ENCODE data around the gene ARL2.

ARL2 gene

DNA sequence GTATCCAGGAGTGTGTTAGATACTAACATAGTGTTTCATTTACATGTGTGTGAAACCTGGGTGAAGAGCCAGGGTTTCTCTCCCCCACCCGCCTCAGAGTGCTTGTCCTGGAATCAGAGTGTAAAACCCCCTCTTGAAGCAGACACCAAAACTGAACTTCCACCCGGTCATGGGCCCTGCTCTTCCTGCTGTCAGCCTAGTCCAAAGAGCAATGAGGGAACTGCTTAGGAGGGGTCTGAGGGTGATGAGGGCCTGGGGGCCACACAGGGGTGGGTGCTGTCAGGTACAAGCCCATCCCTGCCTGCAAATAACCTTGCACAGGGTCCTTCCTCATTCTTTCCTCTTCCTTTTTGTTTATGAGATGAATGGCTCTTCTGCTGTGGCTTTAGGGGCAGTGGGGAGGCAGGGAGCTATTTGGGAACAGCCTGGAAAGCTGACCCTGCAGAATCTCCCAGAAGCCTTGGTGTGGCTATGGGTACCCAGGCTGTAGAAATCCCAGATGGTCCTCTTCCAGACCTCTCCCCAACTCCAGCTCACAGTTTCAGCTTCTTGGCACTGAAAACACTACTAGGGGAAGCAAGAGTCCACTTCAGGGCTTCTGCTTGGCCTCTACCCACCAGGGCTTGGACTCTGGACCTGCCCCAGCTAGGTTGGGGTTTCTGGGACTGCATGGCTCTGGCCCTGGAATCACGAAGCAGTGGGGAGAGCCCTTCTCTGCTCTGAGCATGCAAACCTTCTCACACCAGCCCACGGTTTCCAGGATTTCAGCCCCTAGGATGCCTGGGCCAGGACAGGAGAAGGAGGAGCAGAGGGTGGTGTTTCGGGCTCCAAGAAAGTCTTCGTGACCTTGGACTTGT lies 25.7 kb upstream of the ARL2 start:
- Histone ChIP-seq H3K27ac (no peak overlapping the region), H3K4me3 (no peak overlapping the region), H3K9me3 (ENCODE audit: low read depth, low read length) (no peaks in the 10 kb centered on the region), H3K36me3 (ENCODE audit: insufficient read depth, low read length) (no peaks in the 10 kb centered on the region), H3K9ac (ENCODE audit: insufficient read length) (no peak overlapping the region)
- DNase-seq (ENCODE audit: low read depth, low spot score), result no peak
- no peak for TF ChIP-seq FOXP2 (optimal IDR thresholded peaks at IDR 0.05; ENCODE audit: control extremely low read depth, extremely low read length, insufficient read depth)
- no peak for TF ChIP-seq POLR2AphosphoS5 (IDR thresholded peaks at IDR 0.05; ENCODE audit: borderline replicate concordance, low read depth, low read length)
- no peak for TF ChIP-seq EZH2 (IDR thresholded peaks at IDR 0.05)

DNA sequence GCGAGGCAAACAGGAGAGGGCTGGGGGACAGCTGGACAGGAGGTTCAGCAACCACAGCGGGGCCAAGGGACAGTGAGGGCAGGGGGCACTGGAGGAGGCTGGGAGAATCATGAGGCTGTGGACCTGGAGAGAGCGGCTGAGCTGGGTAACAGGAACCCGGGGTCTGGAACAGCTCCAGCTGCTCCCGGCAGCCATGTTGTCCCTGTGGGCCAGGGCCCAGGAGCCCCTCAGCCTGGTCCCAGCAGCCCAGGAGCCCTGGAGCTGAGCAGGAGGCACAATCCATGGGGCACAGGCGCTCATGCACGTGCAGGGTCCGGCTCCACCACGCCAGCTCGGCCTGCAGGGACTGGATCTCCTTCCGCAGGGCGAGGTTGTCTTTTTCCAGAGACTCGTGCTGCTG lies 24.5 kb upstream of the ARL2 start:
- TF ChIP-seq EZH2 (IDR thresholded peaks at IDR 0.05) (no peak), FOXP2 (optimal IDR thresholded peaks at IDR 0.05; ENCODE audit: control extremely low read depth, extremely low read length, insufficient read depth) (no peak), POLR2AphosphoS5 (IDR thresholded peaks at IDR 0.05; ENCODE audit: borderline replicate concordance, low read depth, low read length) (no peak)
- Histone ChIP-seq H3K4me3 (no peak overlapping the region), H3K36me3 (ENCODE audit: insufficient read depth, low read length) (no peaks in the 10 kb centered on the region), H3K9ac (ENCODE audit: insufficient read length) (no peak overlapping the region), H3K9me3 (ENCODE audit: low read depth, low read length) (no peaks in the 10 kb centered on the region), H3K27ac (no peak overlapping the region)
- no peak for DNase-seq (ENCODE audit: low read depth, low spot score)

DNA sequence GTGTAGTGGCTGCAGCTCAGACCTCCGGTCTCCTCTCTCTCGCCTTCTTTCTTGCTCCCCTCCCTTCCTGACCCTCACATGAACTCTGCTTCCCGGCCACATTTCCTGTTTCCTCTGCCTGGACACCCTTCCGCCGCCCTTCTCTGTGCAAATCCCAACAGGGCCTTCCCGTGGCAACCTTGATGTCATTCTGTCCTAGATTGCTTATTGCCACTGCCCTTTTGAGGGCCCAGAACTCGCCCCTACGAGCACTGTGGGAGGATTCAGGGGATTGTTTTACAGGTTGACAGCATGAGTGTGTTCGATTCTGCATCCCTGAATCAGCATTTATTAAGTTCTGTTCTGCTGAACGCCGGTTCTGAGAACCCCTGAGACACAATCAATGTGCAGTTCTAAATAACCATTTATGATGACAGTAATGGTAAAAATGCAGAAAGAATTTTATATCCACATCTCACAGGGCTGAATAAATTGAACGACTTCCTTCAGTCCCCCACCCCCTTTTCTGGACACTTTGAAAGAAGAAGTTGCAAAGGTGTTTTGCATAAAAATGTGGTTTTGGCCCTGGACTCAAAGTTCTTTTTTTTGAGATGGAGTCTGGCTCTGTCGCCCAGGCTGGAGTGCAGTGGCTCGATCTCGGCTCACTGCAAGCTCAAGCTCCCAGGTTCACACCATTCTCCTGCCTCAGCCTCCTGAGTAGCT lies 23.6 kb upstream of the ARL2 start:
- no peaks in the 10 kb centered on the region for H3K36me3 ChIP-seq (ENCODE audit: insufficient read depth, low read length)
- H3K9ac ChIP-seq (ENCODE audit: insufficient read length), result no peak overlapping the region
- no peak overlapping the region for H3K4me3 ChIP-seq
- TF ChIP-seq FOXP2 (optimal IDR thresholded peaks at IDR 0.05; ENCODE audit: control extremely low read depth, extremely low read length, insufficient read depth) (no peak), EZH2 (IDR thresholded peaks at IDR 0.05) (no peak), POLR2AphosphoS5 (IDR thresholded peaks at IDR 0.05; ENCODE audit: borderline replicate concordance, low read depth, low read length) (no peak)
- no peak for DNase-seq (ENCODE audit: low read depth, low spot score)
- no peak overlapping the region for H3K27ac ChIP-seq
- H3K9me3 ChIP-seq (ENCODE audit: low read depth, low read length), result no peaks in the 10 kb centered on the region

DNA sequence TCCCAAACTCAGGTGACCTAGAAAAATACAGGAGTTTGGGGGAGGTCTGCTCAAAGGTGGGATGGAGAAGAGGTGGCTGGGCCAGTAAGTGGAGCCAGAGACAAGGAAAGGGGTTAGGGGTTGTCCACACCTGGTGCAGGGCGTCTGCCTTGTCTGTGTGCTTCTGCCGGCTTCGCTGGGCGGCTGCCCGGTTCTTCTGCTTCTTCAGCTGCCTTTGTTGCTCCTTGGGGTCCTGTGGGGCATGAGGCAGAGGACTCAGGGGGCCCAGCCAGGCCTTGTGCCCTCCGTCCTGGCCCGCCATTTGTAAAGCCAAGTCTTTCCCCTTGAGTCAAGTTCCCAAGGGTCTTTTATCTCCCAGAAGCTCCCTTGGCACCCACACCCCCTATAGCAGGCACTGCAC lies 19.6 kb upstream of the ARL2 start:
- Histone ChIP-seq H3K36me3 (ENCODE audit: insufficient read depth, low read length) (no peaks in the 10 kb centered on the region), H3K9me3 (ENCODE audit: low read depth, low read length) (no peaks in the 10 kb centered on the region), H3K4me3 (no peak overlapping the region), H3K9ac (ENCODE audit: insufficient read length) (no peak overlapping the region), H3K27ac (no peak overlapping the region)
- no peak for TF ChIP-seq POLR2AphosphoS5 (IDR thresholded peaks at IDR 0.05; ENCODE audit: borderline replicate concordance, low read depth, low read length)
- TF ChIP-seq EZH2 (IDR thresholded peaks at IDR 0.05), result no peak
- no peak for TF ChIP-seq FOXP2 (optimal IDR thresholded peaks at IDR 0.05; ENCODE audit: control extremely low read depth, extremely low read length, insufficient read depth)
- DNase-seq (ENCODE audit: low read depth, low spot score), result no peak

DNA sequence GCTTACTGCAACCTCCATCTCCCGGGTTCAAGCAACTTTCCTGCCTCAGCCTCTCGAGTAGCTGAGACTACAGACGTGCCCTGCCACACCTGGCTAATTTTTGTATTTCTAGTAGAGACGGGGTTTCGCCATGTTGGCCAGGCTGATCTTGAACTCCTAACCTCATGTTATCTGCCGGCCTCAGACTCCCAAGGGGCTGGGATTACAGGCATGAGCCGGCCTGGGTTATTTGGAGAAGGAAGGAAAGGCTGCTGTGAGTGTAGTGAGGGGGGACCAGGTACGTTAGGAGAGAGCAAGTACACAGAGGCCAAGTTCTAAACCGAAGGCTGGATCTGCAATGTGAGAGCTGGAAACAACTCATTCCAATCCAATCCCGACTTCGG lies 17.6 kb upstream of the ARL2 start:
- Histone ChIP-seq H3K9ac (ENCODE audit: insufficient read length) (no peak overlapping the region), H3K36me3 (ENCODE audit: insufficient read depth, low read length) (no peaks in the 10 kb centered on the region), H3K9me3 (ENCODE audit: low read depth, low read length) (no peaks in the 10 kb centered on the region), H3K4me3 (no peak overlapping the region), H3K27ac (no peak overlapping the region)
- DNase-seq (ENCODE audit: low read depth, low spot score), result no peak
- no peak for TF ChIP-seq FOXP2 (optimal IDR thresholded peaks at IDR 0.05; ENCODE audit: control extremely low read depth, extremely low read length, insufficient read depth)
- TF ChIP-seq EZH2 (IDR thresholded peaks at IDR 0.05), result no peak
- no peak for TF ChIP-seq POLR2AphosphoS5 (IDR thresholded peaks at IDR 0.05; ENCODE audit: borderline replicate concordance, low read depth, low read length)

DNA sequence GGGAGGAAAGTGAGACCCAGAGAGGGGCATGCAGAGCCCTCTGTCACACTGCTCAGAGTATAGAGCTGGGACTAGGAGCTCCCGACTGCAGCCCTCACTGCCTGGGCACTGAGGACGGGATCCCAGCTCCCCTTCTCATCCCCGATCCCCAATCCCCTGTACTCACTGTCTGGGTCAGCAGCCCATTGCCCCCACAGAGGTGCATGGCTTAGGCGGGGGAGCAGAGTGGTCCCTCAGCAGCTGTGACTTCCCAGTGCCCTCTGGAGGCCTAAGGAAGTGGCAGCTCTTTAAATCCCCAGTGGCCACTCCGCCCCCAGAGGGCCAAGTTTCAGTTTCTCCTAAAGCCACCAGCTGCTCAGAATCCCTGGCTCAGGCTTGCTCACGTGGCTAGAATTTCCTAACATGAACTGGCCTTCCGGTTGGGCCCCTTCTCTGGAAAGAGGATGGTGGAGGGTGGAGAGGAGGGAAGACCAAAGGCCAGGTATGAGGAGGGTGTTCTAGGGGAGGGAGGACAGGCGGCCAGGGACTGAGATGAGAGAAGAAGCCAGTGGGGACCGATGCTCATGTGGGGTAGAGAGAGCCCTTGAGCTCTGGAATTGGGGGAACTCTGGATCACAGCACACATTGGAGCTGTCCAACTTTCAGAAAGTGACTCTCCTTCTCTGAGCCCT lies 17.1 kb upstream of the ARL2 start, which contains the start of gene BATF2:
TSS of gene BATF2 (minus strand) at position 262 of the 671 bp plus-strand sequence. CDS start at position 205, 57 bp downstream.
- Histone ChIP-seq H3K27ac (no peak within 1 kb of the TSS), H3K9me3 (ENCODE audit: low read depth, low read length) (no peaks in the 10 kb centered on the region), H3K4me3 (no peak within 1 kb of the TSS), H3K9ac (ENCODE audit: insufficient read length) (no peak within 1 kb of the TSS), H3K36me3 (ENCODE audit: insufficient read depth, low read length) (no peaks in the 10 kb centered on the region)
- DNase-seq (ENCODE audit: low read depth, low spot score), result no peak
- TF ChIP-seq POLR2AphosphoS5 (IDR thresholded peaks at IDR 0.05; ENCODE audit: borderline replicate concordance, low read depth, low read length), result no peak
- TF ChIP-seq FOXP2 (optimal IDR thresholded peaks at IDR 0.05; ENCODE audit: control extremely low read depth, extremely low read length, insufficient read depth), result no peak
- TF ChIP-seq EZH2 (IDR thresholded peaks at IDR 0.05), result no peak

DNA sequence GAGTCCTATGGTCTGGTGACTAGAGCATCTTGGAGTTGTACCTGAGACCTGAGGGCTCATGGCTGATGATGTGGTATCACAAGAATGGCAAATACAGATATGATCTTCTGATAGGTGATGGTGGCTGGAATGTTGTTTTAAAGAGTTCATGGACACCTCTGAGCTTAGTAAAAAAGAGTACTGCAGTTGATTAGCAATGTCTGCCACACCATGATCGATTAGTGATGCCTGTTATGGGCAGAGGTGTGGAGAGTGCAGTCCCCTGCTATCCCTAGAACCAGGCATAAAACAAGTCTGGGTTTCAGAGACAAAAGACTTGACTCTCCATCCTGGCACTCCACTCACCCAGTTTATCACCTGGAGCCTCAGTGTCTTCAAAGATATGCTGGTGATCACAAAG lies 15.8 kb upstream of the ARL2 start:
- no peak for TF ChIP-seq FOXP2 (optimal IDR thresholded peaks at IDR 0.05; ENCODE audit: control extremely low read depth, extremely low read length, insufficient read depth)
- no peak for TF ChIP-seq EZH2 (IDR thresholded peaks at IDR 0.05)
- TF ChIP-seq POLR2AphosphoS5 (IDR thresholded peaks at IDR 0.05; ENCODE audit: borderline replicate concordance, low read depth, low read length), result no peak
- Histone ChIP-seq H3K4me3 (no peak overlapping the region), H3K9me3 (ENCODE audit: low read depth, low read length) (no peaks in the 10 kb centered on the region), H3K27ac (no peak overlapping the region), H3K9ac (ENCODE audit: insufficient read length) (no peak overlapping the region), H3K36me3 (ENCODE audit: insufficient read depth, low read length) (no peaks in the 10 kb centered on the region)
- no peak for DNase-seq (ENCODE audit: low read depth, low spot score)

Data from SK-N-MC (cell line).